H1 (cell line): ENCODE measurements around the gene VWCE. TPM values are rescaled to one million over a fixed set of nuclear protein-coding genes. Genes with fewer than 3 reads are reported as not detected.
A peak's percentile ranks its signal among the peaks of the same experiment; 100 is the strongest.

Experiments
- CTCF ChIA-PET: fragments of 300-600 bp; sonication (Branson Sonifier 250); formaldehyde crosslinking; loops from one replicate; lab custom pipeline; 2021; ENCODE audit not compliant: partially characterized antibody; lab: Charles Lee
- POLR2A ChIA-PET: fragments of 300-600 bp; sonication (Branson Sonifier 250); formaldehyde crosslinking; loops from one replicate; lab custom pipeline; 2021; ENCODE audit warnings: inconsistent platforms; ENCODE audit not compliant: partially characterized antibody; lab: Charles Lee
- DNase-seq, 2 experiments: peaks; one replicate each; pipeline versions ENCODE4 v3.0.0 to v3.0.0-alpha.2; 2010 to 2022; ENCODE audit warnings: low spot score in 2 of 2, low read depth in 1 of 2, mixed read lengths in 1 of 2
- FAIRE-seq: peaks from 2 replicates; lab custom pipeline; 2011; peaks lifted over from hg19 to GRCh38; lab: Jason Lieb, UNC
- H2AFZ ChIP-seq: 2 replicates; pipeline ENCODE4 v1.8.1; 2012; ENCODE audit warnings: low read length, inconsistent platforms
- H2AK5ac ChIP-seq: 2 replicates; pipeline ENCODE4 v1.6.1; 2013; ENCODE audit warnings: low read depth, low read length
- H2BK120ac ChIP-seq: replicated peaks from 2 replicates; pipeline ENCODE3; 2013; ENCODE audit warnings: low read depth, low read length, inconsistent platforms
- H2BK12ac ChIP-seq: 2 replicates; pipeline ENCODE4 v1.6.1; 2013; ENCODE audit warnings: low read depth, low read length
- H2BK15ac ChIP-seq: 2 replicates; pipeline ENCODE4 v1.6.1; 2013; ENCODE audit warnings: low read length
- H2BK20ac ChIP-seq: 2 replicates; pipeline ENCODE4 v1.6.1; 2013; ENCODE audit warnings: low read length
- H2BK5ac ChIP-seq: 2 replicates; pipeline ENCODE4 v1.6.1; 2013; ENCODE audit warnings: low read depth, low read length
- H3K14ac ChIP-seq: 2 replicates; pipeline ENCODE4 v1.6.1; 2013; ENCODE audit warnings: inconsistent platforms; ENCODE audit not compliant: insufficient read length
- H3K18ac ChIP-seq: 2 replicates; pipeline ENCODE4 v1.6.1; 2013; ENCODE audit warnings: low read length; ENCODE audit errors: extremely low read depth
- H3K23ac ChIP-seq: 2 replicates; pipeline ENCODE4 v1.6.1; 2013; ENCODE audit warnings: inconsistent platforms; ENCODE audit not compliant: insufficient read length
- H3K23me2 ChIP-seq: 2 replicates; pipeline ENCODE4 v1.6.1; 2013; ENCODE audit warnings: low read depth, low read length
- H3K27ac ChIP-seq: 2 replicates; pipeline ENCODE4 v1.6.1; 2011; ENCODE audit warnings: low read depth, low read length, inconsistent platforms
- H3K27me3 ChIP-seq, 4 experiments: replicated peaks in 1 of 4; 1 replicate in 1 of 4; 2 replicates in 3 of 4; pipeline versions ENCODE4 v1.6.1 to v1.8.1; 2011 to 2013; ENCODE audit warnings: low read length in 3 of 4, mild to moderate bottlenecking in 3 of 4, inconsistent platforms in 2 of 4, mixed read lengths in 2 of 4, moderate library complexity in 1 of 4; ENCODE audit not compliant: control insufficient read depth in 3 of 4, insufficient read depth in 3 of 4; ENCODE audit errors: extremely low read depth in 1 of 4
- H3K36me3 ChIP-seq, 4 experiments: 2 replicates each; pipeline versions ENCODE4 v1.6.1 to v1.8.1; 2011 to 2013; ENCODE audit warnings: mild to moderate bottlenecking in 4 of 4, low read length in 3 of 4, moderate library complexity in 2 of 4, control low read depth in 1 of 4, inconsistent platforms in 1 of 4; ENCODE audit not compliant: insufficient read depth in 4 of 4, control insufficient read depth in 2 of 4
- H3K4ac ChIP-seq: replicated peaks from 2 replicates; pipeline ENCODE3; 2013; ENCODE audit warnings: low read length, low read depth, mixed read lengths, inconsistent platforms; ENCODE audit not compliant: insufficient read length
- H3K4me1 ChIP-seq, 4 experiments: replicated peaks in 1 of 4; 1 replicate in 1 of 4; 2 replicates in 3 of 4; pipeline versions ENCODE4 v1.6.1 to v1.8.1; 2011 to 2013; ENCODE audit warnings: low read length in 3 of 4, inconsistent platforms in 2 of 4, mixed read lengths in 1 of 4; ENCODE audit not compliant: insufficient read depth in 4 of 4, control insufficient read depth in 3 of 4
- H3K4me2 ChIP-seq, 2 experiments: 2 replicates each; pipeline versions ENCODE4 v1.6.1 to v1.8.1; 2011 to 2013; ENCODE audit warnings: low read depth in 2 of 2, low read length in 2 of 2, control low read depth in 1 of 2, inconsistent platforms in 1 of 2, mild to moderate bottlenecking in 1 of 2; ENCODE audit not compliant: insufficient read depth in 1 of 2
- H3K4me3 ChIP-seq, 4 experiments: fragments of 200-600, 300-600 bp in 1 of 4; sonication (generic), shearing (Covaris generic), sonication (Bioruptor Twin) in 1 of 4; 2 replicates each; pipeline versions ENCODE4 v1.5.1 to v1.8.1; 2011 to 2016; ENCODE audit warnings: low read length in 4 of 4, low read depth in 3 of 4, control low read depth in 2 of 4, inconsistent platforms in 2 of 4, mild to moderate bottlenecking in 2 of 4, mixed read lengths in 1 of 4, moderate library complexity in 1 of 4; ENCODE audit not compliant: insufficient read depth in 2 of 4; ENCODE audit errors: extremely low read depth in 1 of 4
- H3K56ac ChIP-seq: replicated peaks from 2 replicates; pipeline ENCODE3; 2013; ENCODE audit warnings: low read depth, mild to moderate bottlenecking, mixed read lengths, low read length, inconsistent platforms; ENCODE audit not compliant: insufficient read length
- H3K79me1 ChIP-seq: 2 replicates; pipeline ENCODE4 v1.6.1; 2013; ENCODE audit warnings: low read depth, low read length, control low read depth
- H3K79me2 ChIP-seq, 2 experiments: 2 replicates each; pipeline versions ENCODE4 v1.6.1 to v1.8.1; 2012 to 2013; ENCODE audit warnings: low read length in 2 of 2, mild to moderate bottlenecking in 2 of 2, inconsistent platforms in 1 of 2; ENCODE audit not compliant: insufficient read depth in 2 of 2, control insufficient read depth in 1 of 2
- H3K9ac ChIP-seq, 4 experiments: replicated peaks in 1 of 4; 1 replicate in 1 of 4; 2 replicates in 3 of 4; pipeline versions ENCODE4 v1.6.1 to v1.8.1; 2011 to 2013; ENCODE audit warnings: low read depth in 3 of 4, low read length in 3 of 4, control low read depth in 2 of 4, mild to moderate bottlenecking in 2 of 4, moderate library complexity in 2 of 4, inconsistent platforms in 1 of 4; ENCODE audit errors: extremely low read depth in 1 of 4
- H3K9me3 ChIP-seq, 2 experiments: 2 replicates each; pipeline versions ENCODE4 v1.6.1 to v1.8.1; 2012 to 2013; ENCODE audit warnings: mild to moderate bottlenecking in 2 of 2, moderate library complexity in 2 of 2, control low read depth in 1 of 2, inconsistent platforms in 1 of 2, low read depth in 1 of 2, low read length in 1 of 2, mixed read lengths in 1 of 2; ENCODE audit not compliant: insufficient read depth in 2 of 2
- H4K20me1 ChIP-seq, 2 experiments: replicated peaks in 1 of 2; 2 replicates each; pipeline versions ENCODE3 to v1.8.1; 2011 to 2013; ENCODE audit warnings: inconsistent platforms in 2 of 2, low read length in 2 of 2, mild to moderate bottlenecking in 1 of 2; ENCODE audit not compliant: insufficient read depth in 2 of 2, control insufficient read depth in 1 of 2
- H4K5ac ChIP-seq: 2 replicates; pipeline ENCODE4 v1.6.1; 2013; ENCODE audit warnings: low read length, low read depth, mixed read lengths, inconsistent platforms; ENCODE audit not compliant: insufficient read length
- H4K8ac ChIP-seq: 2 replicates; pipeline ENCODE4 v1.8.0; 2013; ENCODE audit warnings: mild to moderate bottlenecking, moderate library complexity, low read length, inconsistent platforms; ENCODE audit not compliant: insufficient read depth; ENCODE audit errors: extremely low read depth
- H4K91ac ChIP-seq: replicated peaks from 2 replicates; pipeline ENCODE3; 2013; ENCODE audit warnings: low read length, mixed read lengths, inconsistent platforms; ENCODE audit not compliant: insufficient read length
- SRF ChIP-seq: IDR thresholded peaks from 2 replicates; pipeline ENCODE4 v1.6.1; 2011; ENCODE audit warnings: mild to moderate bottlenecking, low read depth, low read length, moderate library complexity
- WGBS, 2 experiments: shearing (Covaris generic) in 1 of 2; methylation state at CpG; one replicate each; pipeline versions ENCODE4 v1.1.6 to v1.1.7; 2013 to 2015; ENCODE audit warnings: low lambda C conversion rate in 2 of 2, mixed read lengths in 2 of 2, inconsistent platforms in 1 of 2, low coverage in 1 of 2, missing lambda C conversion rate in 1 of 2; ENCODE audit not compliant: insufficient replicate concordance in 2 of 2, insufficient coverage in 1 of 2, insufficient read length in 1 of 2; ENCODE audit errors: extremely low coverage in 1 of 2, missing lambda C conversion rate in 1 of 2; 5-methylcytosine and 5-hydroxymethylcytosine counted together
- polyA plus RNA-seq, 7 experiments: library from polyadenylated mRNA; depleted of rRNA in 3 of 7; stranded (reverse) in 5 of 7; unstranded in 2 of 7; fragments of >200 nt in 5 of 7; fragments of 200-250 nt in 2 of 7; gene quantifications; 1 replicate in 5 of 7; 2 replicates in 1 of 7; 4 replicates in 1 of 7; pipeline versions ENCODE4 v1.2.1 to v1.2.3, GENCODE V29; 2011 to 2013; ENCODE audit warnings: missing spikeins in 2 of 7, mixed read lengths in 2 of 7
- total RNA-seq: library from RNA; stranded (reverse); fragmentation: NEBNext Ultra II Directional; extraction: Animal tissue kit (Norgen Biotek cat#: 25700); gene quantifications from 2 replicates; pipeline ENCODE4 v1.2.1, GENCODE V29; 2021
- TF ChIP-seq, protein P1 (sequence below), 3 experiments: IDR thresholded peaks; 1 replicate in 2 of 3; 2 replicates in 1 of 3; pipeline versions ENCODE4 v1.5.1 to v1.6.1; 2011; ENCODE audit warnings: low read length in 3 of 3, mild to moderate bottlenecking in 3 of 3, inconsistent platforms in 2 of 3, low read depth in 1 of 3, moderate library complexity in 1 of 3; ENCODE audit not compliant: insufficient read depth in 1 of 3; ENCODE audit errors: control extremely low read depth in 1 of 3

Gene VWCE
- total and polyA plus RNA-seq, 2 of the 8 experiments (the other 6 are each of a cell fraction or from before 2014, with no cell fraction given), result 9.5 to 12.3 TPM

DNA sequence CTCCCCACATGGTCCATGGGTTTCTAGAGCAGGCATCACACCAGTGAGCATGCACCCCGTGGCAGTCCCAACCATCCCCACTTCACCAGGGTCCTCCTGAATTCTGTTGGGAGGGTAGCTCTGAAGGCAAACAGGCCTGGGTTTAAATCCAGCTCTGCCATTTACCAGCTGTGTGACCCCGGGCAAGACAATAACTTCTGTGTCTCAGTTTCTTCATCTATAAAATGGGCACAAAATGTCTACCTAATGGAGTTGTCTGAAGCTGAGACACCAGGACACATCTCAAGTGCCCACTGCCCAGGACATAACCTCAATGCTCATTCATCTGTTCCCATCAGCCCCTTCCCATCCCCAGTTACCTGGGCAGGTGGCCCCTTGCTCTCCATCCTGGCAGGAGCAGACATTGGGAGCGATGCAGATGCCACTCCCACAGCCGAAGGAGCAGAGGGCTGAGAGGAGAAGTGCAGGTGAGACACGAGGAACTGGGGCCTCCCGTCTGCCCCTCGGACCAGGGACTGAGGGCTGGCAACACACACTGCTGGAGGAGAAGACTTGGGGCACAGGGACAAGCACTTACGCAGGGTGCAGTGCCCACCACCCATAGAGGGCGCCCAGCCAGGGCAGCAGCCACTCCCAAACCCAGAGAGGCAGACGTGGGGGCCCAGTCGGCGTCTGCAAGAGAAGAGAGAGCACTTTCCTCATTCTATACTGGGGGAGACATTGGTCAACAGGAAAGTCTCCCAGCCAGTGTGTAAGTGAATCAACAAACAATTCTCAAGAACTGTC is 4.0 kb downstream of the VWCE start:
- Histone ChIP-seq H4K5ac (no peak overlapping the region), H4K91ac (no peak overlapping the region), H3K56ac (no peak overlapping the region), H3K27me3 (peaks cover 1 to 12% (median 7%) of the 10 kb centered on the region in 4 experiments; a peak in 6 of 7 replicates), H3K4me2 (no peak overlapping the region), H2BK20ac (no peak overlapping the region), H3K79me1 (no peaks in the 10 kb centered on the region), H2BK12ac (no peak overlapping the region), H2BK5ac (no peak overlapping the region), H3K27ac (no peak overlapping the region), H3K23me2 (peaks cover 10% of the 10 kb centered on the region; the same call in 1 of the 2 replicates), H3K4me3 (no peak overlapping the region), H3K4ac (no peak overlapping the region), H3K4me1 (peaks cover 2 to 8% (median 5%) of the 10 kb centered on the region in 4 experiments), H3K36me3 (peaks cover 0 to 2% (median 1%) of the 10 kb centered on the region in 4 experiments; a peak in 3 of 8 replicates), H2AK5ac (no peak overlapping the region), H4K20me1 (peaks cover 7 to 13% of the 10 kb centered on the region in 2 experiments), H4K8ac (peak overlapping the region; percentile 22; the same call in 1 of the 2 replicates), H3K23ac (no peak overlapping the region), H3K18ac (no peak overlapping the region), H2BK15ac (no peak overlapping the region), H3K79me2 (0 out of 4 replicates have a peak, but pooled peaks cover 0 to 3% of the 10 kb centered on the region in 2 experiments), H2AFZ (no peak overlapping the region), H3K14ac (no peak overlapping the region), H3K9me3 (no peaks in the 10 kb centered on the region), H2BK120ac (no peak overlapping the region), H3K9ac (no peak overlapping the region)
- ChIA-PET POLR2A (interaction anchor here (1.3 to 1.5 kb wide), 2 partner anchors 14 to 17 kb away, joined by 3 to 6 read pairs; no protein-coding TSS in a partner anchor), CTCF (interaction anchor here (0.6 to 1.5 kb wide), 9 partner anchors 9 to 385 kb away, joined by 3 to 8 read pairs (median 3); partner anchors contain the start of gene CYB561A3)
- no peak for TF ChIP-seq SRF
- TF ChIP-seq, protein P1, sequence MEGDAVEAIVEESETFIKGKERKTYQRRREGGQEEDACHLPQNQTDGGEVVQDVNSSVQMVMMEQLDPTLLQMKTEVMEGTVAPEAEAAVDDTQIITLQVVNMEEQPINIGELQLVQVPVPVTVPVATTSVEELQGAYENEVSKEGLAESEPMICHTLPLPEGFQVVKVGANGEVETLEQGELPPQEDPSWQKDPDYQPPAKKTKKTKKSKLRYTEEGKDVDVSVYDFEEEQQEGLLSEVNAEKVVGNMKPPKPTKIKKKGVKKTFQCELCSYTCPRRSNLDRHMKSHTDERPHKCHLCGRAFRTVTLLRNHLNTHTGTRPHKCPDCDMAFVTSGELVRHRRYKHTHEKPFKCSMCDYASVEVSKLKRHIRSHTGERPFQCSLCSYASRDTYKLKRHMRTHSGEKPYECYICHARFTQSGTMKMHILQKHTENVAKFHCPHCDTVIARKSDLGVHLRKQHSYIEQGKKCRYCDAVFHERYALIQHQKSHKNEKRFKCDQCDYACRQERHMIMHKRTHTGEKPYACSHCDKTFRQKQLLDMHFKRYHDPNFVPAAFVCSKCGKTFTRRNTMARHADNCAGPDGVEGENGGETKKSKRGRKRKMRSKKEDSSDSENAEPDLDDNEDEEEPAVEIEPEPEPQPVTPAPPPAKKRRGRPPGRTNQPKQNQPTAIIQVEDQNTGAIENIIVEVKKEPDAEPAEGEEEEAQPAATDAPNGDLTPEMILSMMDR (IDR thresholded peaks at IDR 0.05; ENCODE audit: control extremely low read depth in 1 of 3, insufficient read depth in 1 of 3, low read depth in 1 of 3, low read length in 3 of 3), result peak; percentile 19 to 77 (median 65); a peak in 3 of 4 replicates
- DNase-seq, result peak in 1 of 2 experiments; percentile 65
- WGBS, 2 experiments, result 74% methylated on average over 12 of the region's 12 CpGs; no CpG with 5 or more reads in 1 of the 2 experiments
- FAIRE-seq, result no peak
